Epithelial cell of proximal tubule (primary cell): Measurements from ENCODE around the gene PAH. TPM values are rescaled to one million over a fixed set of nuclear protein-coding genes. Genes with fewer than 3 reads are reported as not detected.

Source experiments
- DNase-seq: peaks from one replicate; pipeline ENCODE4 v3.0.0-alpha.2; 2011; ENCODE audit warnings: low read depth
- H3K4me3 ChIP-seq: 2 replicates; pipeline ENCODE4 v1.5.1; 2011; ENCODE audit warnings: low read depth, mild to moderate bottlenecking, low read length
- total RNA-seq: library from RNA; depleted of rRNA; stranded (reverse); fragments of >200 nt; gene quantifications from 2 replicates; pipeline ENCODE4 v1.2.3, GENCODE V29; 2015
- TF ChIP-seq, protein P1 (sequence below): conservative IDR thresholded peaks from 2 replicates; pipeline ENCODE4 v1.5.1; 2012; ENCODE audit warnings: low read depth, mild to moderate bottlenecking, low read length

PAH gene
- total RNA-seq, 1 donor from 2014 or later: not detected

DNA sequence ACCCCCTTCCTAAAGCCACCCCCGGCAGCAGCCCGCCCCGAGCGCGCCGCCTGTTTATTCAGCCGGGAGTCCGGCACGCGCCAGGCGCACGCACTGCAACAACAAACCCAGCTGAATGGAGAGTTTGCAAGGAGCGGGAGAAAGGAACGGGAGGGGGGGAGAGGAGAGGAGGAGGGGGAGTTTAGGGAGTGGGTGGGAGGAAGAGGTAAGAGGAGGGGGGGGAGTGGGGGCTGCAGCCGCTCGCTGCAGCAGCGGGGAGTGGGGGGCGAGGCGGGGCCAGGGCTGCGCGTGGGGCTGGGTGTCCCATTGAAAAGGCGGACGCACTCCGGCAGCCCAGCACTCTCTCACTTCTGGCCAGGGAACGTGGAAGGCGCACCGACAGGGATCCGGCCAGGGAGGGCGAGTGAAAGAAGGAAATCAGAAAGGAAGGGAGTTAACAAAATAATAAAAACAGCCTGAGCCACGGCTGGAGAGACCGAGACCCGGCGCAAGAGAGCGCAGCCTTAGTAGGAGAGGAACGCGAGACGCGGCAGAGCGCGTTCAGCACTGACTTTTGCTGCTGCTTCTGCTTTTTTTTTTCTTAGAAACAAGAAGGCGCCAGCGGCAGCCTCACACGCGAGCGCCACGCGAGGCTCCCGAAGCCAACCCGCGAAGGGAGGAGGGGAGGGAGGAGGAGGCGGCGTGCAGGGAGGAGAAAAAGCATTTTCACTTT is 40.5 kb upstream of the PAH start, which contains the start of gene ASCL1:
Gene ASCL1 (plus strand): TSS at position 336 of the 712 bp plus-strand sequence. CDS start 571 bp downstream, outside the sequence.
- TF ChIP-seq, protein P1, sequence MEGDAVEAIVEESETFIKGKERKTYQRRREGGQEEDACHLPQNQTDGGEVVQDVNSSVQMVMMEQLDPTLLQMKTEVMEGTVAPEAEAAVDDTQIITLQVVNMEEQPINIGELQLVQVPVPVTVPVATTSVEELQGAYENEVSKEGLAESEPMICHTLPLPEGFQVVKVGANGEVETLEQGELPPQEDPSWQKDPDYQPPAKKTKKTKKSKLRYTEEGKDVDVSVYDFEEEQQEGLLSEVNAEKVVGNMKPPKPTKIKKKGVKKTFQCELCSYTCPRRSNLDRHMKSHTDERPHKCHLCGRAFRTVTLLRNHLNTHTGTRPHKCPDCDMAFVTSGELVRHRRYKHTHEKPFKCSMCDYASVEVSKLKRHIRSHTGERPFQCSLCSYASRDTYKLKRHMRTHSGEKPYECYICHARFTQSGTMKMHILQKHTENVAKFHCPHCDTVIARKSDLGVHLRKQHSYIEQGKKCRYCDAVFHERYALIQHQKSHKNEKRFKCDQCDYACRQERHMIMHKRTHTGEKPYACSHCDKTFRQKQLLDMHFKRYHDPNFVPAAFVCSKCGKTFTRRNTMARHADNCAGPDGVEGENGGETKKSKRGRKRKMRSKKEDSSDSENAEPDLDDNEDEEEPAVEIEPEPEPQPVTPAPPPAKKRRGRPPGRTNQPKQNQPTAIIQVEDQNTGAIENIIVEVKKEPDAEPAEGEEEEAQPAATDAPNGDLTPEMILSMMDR: no peak
- no peak for DNase-seq
- peak within 1 kb of the TSS; percentile 40 for H3K4me3 ChIP-seq

DNA sequence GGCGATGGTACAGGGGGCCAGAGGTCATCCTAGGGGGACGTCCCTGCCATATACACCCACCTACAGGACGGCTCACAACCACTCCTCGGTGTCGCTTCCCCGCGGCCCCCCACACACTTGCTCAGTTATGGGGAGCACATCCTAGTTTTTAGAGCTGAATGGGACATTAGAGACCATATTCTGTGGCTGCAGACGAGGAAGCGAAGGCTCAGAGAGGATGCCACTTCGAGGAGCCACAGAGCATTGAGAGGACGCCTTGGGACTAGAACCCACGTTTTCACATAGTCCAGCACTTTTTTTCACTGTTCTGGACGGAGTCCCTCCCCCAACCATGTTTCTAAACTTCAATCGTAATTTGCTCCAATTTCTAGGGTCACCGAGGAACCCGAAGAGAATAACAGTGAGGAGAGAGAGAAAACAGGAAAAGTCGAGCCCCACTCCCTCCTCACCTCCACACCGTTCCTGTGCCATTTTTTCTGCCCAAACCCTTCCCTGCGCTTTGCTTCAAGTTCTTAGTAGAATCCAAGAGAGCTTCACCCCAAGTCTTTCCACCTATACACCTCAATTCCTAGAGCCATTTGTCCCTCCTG is 39.8 kb upstream of the PAH start:
- DNase-seq: no peak
- no peak overlapping the region for H3K4me3 ChIP-seq
- TF ChIP-seq, protein P1: no peak

- no peak for DNase-seq
These were observed 39.1 kb upstream of the PAH start for GRCh38 chr12:102955926-102956737.

DNA sequence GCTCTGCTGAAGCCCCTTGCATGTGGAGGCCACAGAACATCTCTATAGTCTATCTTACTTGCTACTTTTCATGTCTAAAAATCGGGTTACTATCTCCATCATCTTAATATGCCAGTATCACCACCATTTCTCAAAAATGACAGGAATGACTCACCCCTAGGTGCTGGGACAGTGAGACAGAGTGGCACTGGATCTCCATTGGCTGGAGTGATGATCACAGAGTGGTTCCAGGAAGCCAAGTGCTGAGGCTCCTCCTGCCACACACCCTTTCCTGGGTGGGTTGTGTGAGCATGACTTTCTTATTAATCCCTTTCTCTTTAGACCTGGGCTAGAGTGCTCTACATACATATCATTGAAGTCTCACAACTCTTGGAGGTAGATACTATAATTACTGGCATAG is 37.1 kb upstream of the PAH start:
- H3K4me3 ChIP-seq: no peak overlapping the region
- TF ChIP-seq, protein P1: no peak
- no peak for DNase-seq

More at GRCh38 chr12:102955926-102956737, 39.1 kb upstream of the PAH start:
- TF ChIP-seq, protein P1: no peak
- no peak overlapping the region for H3K4me3 ChIP-seq

GRCh38 chr12:102953221-102953620 is 36.2 kb upstream of the PAH start:
- TF ChIP-seq, protein P1: no peak
- no peak overlapping the region for H3K4me3 ChIP-seq
- DNase-seq: no peak

GRCh38 chr12:102951841-102952240 is 34.8 kb upstream of the PAH start:
- no peak for DNase-seq
- TF ChIP-seq, protein P1: no peak
- no peak overlapping the region for H3K4me3 ChIP-seq
